Coronary artery (tissue), 2 donors: Measurements from ENCODE around the gene LAPTM5.

Experiments used
- DNase-seq: peaks from one replicate; pipeline ENCODE4 v3.0.0-alpha.2; 2017; ENCODE audit warnings: low spot score
- H3K27ac ChIP-seq, 2 donors: fragments of 200-600 bp; sonication (generic); one replicate each; pipeline ENCODE4 v1.5.1; 2016 to 2019
- H3K4me3 ChIP-seq: fragments of 200-600 bp; sonication (generic); 2 replicates; pipeline ENCODE4 v1.5.1; 2016; ENCODE audit warnings: mild to moderate bottlenecking, moderate library complexity
- TF ChIP-seq, protein P1 (sequence below): fragments of 200-600 bp; sonication (generic); IDR thresholded peaks from one replicate; pipeline ENCODE4 v1.5.1; 2019; ENCODE audit warnings: antibody characterized with exemption

LAPTM5 gene

DNA sequence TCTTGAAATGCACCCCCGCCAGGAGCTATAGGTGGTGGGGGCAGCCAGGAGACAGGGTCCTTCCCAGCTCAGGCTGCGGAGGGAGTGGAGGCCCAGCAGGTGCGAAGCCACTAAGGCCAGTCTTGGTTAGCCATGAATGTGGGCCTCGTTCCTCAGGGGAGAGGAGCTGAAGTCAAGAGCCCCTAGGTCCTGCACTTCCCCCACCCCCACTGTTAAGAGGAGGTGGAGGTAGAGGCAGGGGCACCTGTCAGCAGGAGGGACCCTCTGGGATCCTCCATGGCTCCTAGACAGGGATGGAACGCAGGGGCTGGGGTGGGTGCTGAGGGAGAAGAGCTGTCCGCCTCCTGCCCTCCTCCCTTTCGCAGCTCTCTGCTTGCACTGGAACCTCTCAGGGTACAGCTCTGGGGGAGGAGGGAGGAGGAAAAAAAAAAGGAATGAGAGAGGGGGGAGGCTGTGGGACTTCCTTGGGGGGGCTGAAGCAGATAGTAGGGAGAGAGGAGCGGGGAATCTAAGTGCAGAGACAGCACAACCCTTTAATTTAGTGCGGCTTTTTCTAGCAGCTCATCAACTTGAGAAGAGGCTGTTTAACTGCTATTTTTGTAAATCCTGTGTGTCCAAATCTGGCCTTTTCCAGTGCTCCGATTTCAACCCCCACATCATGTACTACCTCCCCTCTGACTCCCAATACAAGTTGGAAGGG is 71.2 kb downstream of the LAPTM5 start:
- Histone ChIP-seq H3K27ac (no peak overlapping the region), H3K4me3 (no peak overlapping the region)
- no peak for DNase-seq
- TF ChIP-seq, protein P1, sequence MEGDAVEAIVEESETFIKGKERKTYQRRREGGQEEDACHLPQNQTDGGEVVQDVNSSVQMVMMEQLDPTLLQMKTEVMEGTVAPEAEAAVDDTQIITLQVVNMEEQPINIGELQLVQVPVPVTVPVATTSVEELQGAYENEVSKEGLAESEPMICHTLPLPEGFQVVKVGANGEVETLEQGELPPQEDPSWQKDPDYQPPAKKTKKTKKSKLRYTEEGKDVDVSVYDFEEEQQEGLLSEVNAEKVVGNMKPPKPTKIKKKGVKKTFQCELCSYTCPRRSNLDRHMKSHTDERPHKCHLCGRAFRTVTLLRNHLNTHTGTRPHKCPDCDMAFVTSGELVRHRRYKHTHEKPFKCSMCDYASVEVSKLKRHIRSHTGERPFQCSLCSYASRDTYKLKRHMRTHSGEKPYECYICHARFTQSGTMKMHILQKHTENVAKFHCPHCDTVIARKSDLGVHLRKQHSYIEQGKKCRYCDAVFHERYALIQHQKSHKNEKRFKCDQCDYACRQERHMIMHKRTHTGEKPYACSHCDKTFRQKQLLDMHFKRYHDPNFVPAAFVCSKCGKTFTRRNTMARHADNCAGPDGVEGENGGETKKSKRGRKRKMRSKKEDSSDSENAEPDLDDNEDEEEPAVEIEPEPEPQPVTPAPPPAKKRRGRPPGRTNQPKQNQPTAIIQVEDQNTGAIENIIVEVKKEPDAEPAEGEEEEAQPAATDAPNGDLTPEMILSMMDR = no peak

DNA sequence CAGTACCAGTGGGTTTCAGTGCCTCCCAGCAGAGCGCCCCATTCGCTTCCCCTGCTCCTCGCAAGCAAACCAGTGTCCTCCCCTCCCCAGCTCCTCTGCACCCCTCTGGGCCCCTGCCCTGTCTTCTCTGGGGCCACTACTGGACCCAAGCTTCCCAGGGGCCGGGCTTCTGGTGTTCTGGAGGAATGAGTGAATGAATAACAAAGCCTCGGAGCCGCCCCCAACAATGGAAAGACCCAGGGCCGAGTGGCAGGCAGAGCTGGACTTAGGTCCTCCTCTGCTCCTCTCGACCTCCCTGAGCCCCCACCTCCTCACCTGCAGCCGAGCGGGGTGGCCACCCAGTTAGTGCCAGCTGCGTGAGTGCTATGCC is 71.8 kb downstream of the LAPTM5 start:
- Histone ChIP-seq H3K27ac (no peak overlapping the region), H3K4me3 (no peak overlapping the region)
- no peak for DNase-seq
- TF ChIP-seq, protein P1 = no peak

DNA sequence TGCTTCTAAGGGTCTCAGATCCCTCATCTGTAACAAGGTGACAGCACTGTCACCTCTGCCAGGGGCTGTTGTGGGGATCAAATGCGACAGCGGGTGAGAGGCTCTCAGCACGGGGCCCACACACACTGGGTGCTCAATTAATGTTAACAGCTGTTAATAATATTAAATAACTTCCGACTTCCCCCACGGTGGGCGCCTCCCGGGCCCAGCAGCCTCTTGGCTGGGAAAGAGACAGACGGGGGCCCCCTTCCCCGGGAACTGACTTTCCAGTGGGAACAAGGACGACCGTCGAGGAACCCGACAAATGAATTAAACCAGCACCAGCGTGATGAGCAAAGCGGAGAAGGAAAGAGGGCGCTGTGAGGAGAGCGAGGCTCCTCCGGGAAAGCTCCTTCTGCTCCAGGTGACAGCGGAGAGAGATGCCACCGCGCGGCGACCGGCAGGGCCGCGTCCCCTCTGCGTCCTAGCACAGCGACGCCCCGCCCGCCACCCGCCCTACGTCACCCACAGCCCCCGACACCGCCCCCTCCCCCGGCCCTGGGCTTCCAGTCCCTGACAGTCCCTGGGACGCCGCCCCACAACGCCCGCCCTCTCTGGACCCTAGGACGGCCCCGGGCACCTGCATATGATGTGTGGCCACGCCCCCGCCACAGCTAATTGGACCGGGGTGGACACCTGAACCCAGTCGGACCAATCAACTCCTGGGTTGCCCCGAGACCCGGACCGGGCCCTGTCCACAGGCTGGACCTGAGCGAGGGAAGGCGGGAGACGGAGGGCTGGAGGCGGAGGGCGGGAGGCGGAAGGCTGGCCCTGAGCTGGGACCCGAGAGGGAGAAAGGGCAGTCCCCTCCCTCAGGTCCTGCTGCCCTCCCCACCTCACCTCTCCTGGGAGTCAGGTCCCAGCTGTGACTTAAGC is 72.4 kb downstream of the LAPTM5 start:
- DNase-seq = no peak
- H3K27ac ChIP-seq = no peak overlapping the region
- H3K4me3 ChIP-seq = peak overlapping the region; percentile 36
- TF ChIP-seq, protein P1 = no peak

DNA sequence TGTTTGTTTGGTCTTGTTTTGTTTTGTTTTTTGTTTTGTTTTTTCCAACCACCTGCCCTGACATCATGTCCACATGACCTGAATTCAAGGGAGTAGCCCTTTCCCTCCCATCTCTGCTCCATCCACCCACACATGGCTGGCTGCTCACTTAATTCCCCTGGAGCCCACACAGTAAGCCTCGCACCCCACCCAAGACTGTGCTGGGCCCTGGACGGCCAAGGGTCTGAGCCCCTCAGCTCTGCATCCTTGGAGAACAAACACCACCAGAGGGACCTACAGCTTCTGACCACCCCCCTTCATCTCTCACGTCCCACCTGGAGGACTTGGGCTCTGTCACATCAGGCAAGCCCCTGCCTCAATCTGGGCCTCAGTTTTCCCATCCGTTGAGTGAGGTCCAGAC is 73.3 kb downstream of the LAPTM5 start:
- TF ChIP-seq, protein P1 = no peak
- DNase-seq = no peak
- Histone ChIP-seq H3K27ac (no peak overlapping the region), H3K4me3 (no peak overlapping the region)

DNA sequence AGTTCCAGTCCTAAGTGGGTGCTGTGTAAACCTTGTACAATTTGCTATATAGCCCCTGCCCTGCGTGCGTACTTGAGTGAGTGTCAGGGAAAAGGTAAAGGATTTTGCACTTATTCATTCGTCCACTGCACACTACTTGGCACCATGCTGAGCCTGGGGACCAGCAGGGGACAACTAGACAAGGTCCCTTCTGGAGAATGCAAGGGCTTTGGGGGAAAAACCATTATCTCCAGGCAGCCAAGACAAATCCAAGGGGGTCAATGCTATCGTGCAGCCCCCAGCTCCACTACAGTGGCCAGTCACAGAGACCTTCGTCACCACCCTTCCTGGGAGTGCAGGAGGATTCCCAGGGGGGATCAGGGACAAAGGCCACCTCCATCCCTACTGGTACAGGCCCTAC is 73.9 kb downstream of the LAPTM5 start:
- TF ChIP-seq, protein P1 = no peak
- DNase-seq = no peak
- H3K4me3 ChIP-seq = no peak overlapping the region
- H3K27ac ChIP-seq = no peak overlapping the region
